H9 (cell line): Measurements from ENCODE around the gene GLYR1. TPM values are rescaled to one million over a fixed set of nuclear protein-coding genes. Genes with fewer than 3 reads are reported as not detected.

Source experiments
- DNase-seq: peaks from one replicate; pipeline ENCODE4 v3.0.0-alpha.2; 2017
- H2AFZ ChIP-seq: one replicate; pipeline ENCODE4 v1.6.1; 2013; ENCODE audit warnings: mild to moderate bottlenecking, low read length, control low read depth, moderate library complexity
- H2AK5ac ChIP-seq: 2 replicates; pipeline ENCODE4 v1.6.1; 2013; ENCODE audit warnings: low read length, control low read depth, mixed read lengths; ENCODE audit not compliant: insufficient read length
- H2BK120ac ChIP-seq: one replicate; pipeline ENCODE4 v1.6.1; 2013; ENCODE audit warnings: low read depth, mild to moderate bottlenecking, low read length, control low read depth, inconsistent platforms; ENCODE audit not compliant: poor library complexity, severe bottlenecking
- H2BK12ac ChIP-seq: 2 replicates; pipeline ENCODE4 v1.6.1; 2013; ENCODE audit warnings: low read length, control low read depth, mixed read lengths, low read depth; ENCODE audit not compliant: insufficient read length
- H2BK15ac ChIP-seq: 2 replicates; pipeline ENCODE4 v1.6.1; 2013; ENCODE audit warnings: low read depth, low read length, control low read depth
- H2BK20ac ChIP-seq: one replicate; pipeline ENCODE4 v1.6.1; 2013; ENCODE audit warnings: low read depth, mild to moderate bottlenecking, low read length, control low read depth, inconsistent platforms; ENCODE audit not compliant: poor library complexity, severe bottlenecking
- H2BK5ac ChIP-seq: 2 replicates; pipeline ENCODE4 v1.6.1; 2013; ENCODE audit warnings: low read length, control low read depth, mixed read lengths; ENCODE audit not compliant: insufficient read length
- H3K14ac ChIP-seq: 2 replicates; pipeline ENCODE4 v1.6.1; 2013; ENCODE audit warnings: low read length, control low read depth; ENCODE audit not compliant: insufficient read depth
- H3K18ac ChIP-seq: 2 replicates; pipeline ENCODE4 v1.6.1; 2013; ENCODE audit warnings: low read depth, mild to moderate bottlenecking, mixed read lengths, low read length, control low read depth; ENCODE audit not compliant: insufficient read length
- H3K23ac ChIP-seq: 2 replicates; pipeline ENCODE4 v1.6.1; 2013; ENCODE audit warnings: low read length, control low read depth, mixed read lengths, low read depth; ENCODE audit not compliant: insufficient read length
- H3K23me2 ChIP-seq: 2 replicates; pipeline ENCODE4 v1.6.1; 2013; ENCODE audit warnings: low read depth, mild to moderate bottlenecking, mixed read lengths, low read length, control low read depth; ENCODE audit not compliant: insufficient read length, poor library complexity, severe bottlenecking
- H3K27ac ChIP-seq: 2 replicates; pipeline ENCODE4 v1.5.1; 2013; ENCODE audit warnings: low read length, control low read depth, mixed read lengths, low read depth; ENCODE audit not compliant: insufficient read length
- H3K27me3 ChIP-seq: 2 replicates; pipeline ENCODE4 v1.6.1; 2013; ENCODE audit warnings: low read length, control low read depth, inconsistent platforms; ENCODE audit not compliant: insufficient read depth
- H3K4ac ChIP-seq: 2 replicates; pipeline ENCODE4 v1.6.1; 2013; ENCODE audit warnings: low read depth, mild to moderate bottlenecking, control low read depth, inconsistent platforms, low read length, moderate library complexity
- H3K4me1 ChIP-seq: 2 replicates; pipeline ENCODE4 v1.6.1; 2013; ENCODE audit warnings: low read length, control low read depth, inconsistent platforms; ENCODE audit not compliant: insufficient read depth
- H3K4me2 ChIP-seq: 2 replicates; pipeline ENCODE4 v1.6.1; 2013; ENCODE audit warnings: low read length, control low read depth, mixed read lengths; ENCODE audit not compliant: insufficient read length, insufficient read depth
- H3K56ac ChIP-seq: 2 replicates; pipeline ENCODE4 v1.6.1; 2013; ENCODE audit warnings: low read depth, mild to moderate bottlenecking, mixed read lengths, low read length, control low read depth; ENCODE audit not compliant: insufficient read length
- H3K79me1 ChIP-seq: 2 replicates; pipeline ENCODE4 v1.6.1; 2013; ENCODE audit warnings: low read depth, mild to moderate bottlenecking, moderate library complexity, low read length, control low read depth, inconsistent platforms; ENCODE audit not compliant: insufficient read depth, poor library complexity, severe bottlenecking
- H3K79me2 ChIP-seq: 2 replicates; pipeline ENCODE4 v1.6.1; 2013; ENCODE audit warnings: low read length, control low read depth, inconsistent platforms; ENCODE audit not compliant: insufficient read depth
- H3K9ac ChIP-seq: 2 replicates; pipeline ENCODE4 v1.6.1; 2013; ENCODE audit warnings: low read length, control low read depth, mixed read lengths; ENCODE audit not compliant: insufficient read length; ENCODE audit errors: extremely low read depth
- H3K9me3 ChIP-seq: one replicate; pipeline ENCODE4 v1.6.1; 2013; ENCODE audit warnings: low read depth, low read length, inconsistent platforms; ENCODE audit not compliant: control insufficient read depth
- H3T11ph ChIP-seq: one replicate; pipeline ENCODE4 v1.6.1; 2013; ENCODE audit warnings: mild to moderate bottlenecking, low read length, control low read depth, inconsistent platforms
- H4K20me1 ChIP-seq: one replicate; pipeline ENCODE4 v1.6.1; 2013; ENCODE audit not compliant: control insufficient read depth, insufficient read length, insufficient read depth
- H4K5ac ChIP-seq: 2 replicates; pipeline ENCODE4 v1.6.1; 2013; ENCODE audit warnings: low read depth, mild to moderate bottlenecking, mixed read lengths, low read length, control low read depth; ENCODE audit not compliant: insufficient read length
- H4K8ac ChIP-seq: replicated peaks from 2 replicates; pipeline ENCODE4 v1.6.1; 2013; ENCODE audit warnings: low read length, control low read depth, mixed read lengths, low read depth; ENCODE audit not compliant: insufficient read length
- H4K91ac ChIP-seq: 2 replicates; pipeline ENCODE4 v1.6.1; 2013; ENCODE audit warnings: low read depth, mild to moderate bottlenecking, moderate library complexity, mixed read lengths, low read length, control low read depth; ENCODE audit not compliant: insufficient read length
- H3K27ac Mint-ChIP-seq, 3 experiments: 2 replicates in 2 of 3; 3 replicates in 1 of 3; pipeline ENCODE4 v1.8.0; 2020 to 2021; ENCODE audit warnings: mixed read lengths in 3 of 3, mild to moderate bottlenecking in 1 of 3, moderate library complexity in 1 of 3
- H3K27me3 Mint-ChIP-seq: 2 replicates; pipeline ENCODE4 v1.8.0; 2021; ENCODE audit warnings: low read depth, mild to moderate bottlenecking, moderate library complexity, mixed read lengths
- H3K36me3 Mint-ChIP-seq, 3 experiments: 2 replicates in 2 of 3; 3 replicates in 1 of 3; pipeline ENCODE4 v1.8.0; 2020 to 2021; ENCODE audit warnings: low read depth in 3 of 3, mixed read lengths in 3 of 3; ENCODE audit not compliant: insufficient read depth in 1 of 3
- H3K4me1 Mint-ChIP-seq, 2 experiments: 2 replicates each; pipeline ENCODE4 v1.8.0; 2020; ENCODE audit warnings: mixed read lengths in 2 of 2
- H3K4me3 Mint-ChIP-seq, 2 experiments: 2 replicates in 1 of 2; 3 replicates in 1 of 2; pipeline ENCODE4 v1.8.0; 2020 to 2021; ENCODE audit warnings: mild to moderate bottlenecking in 2 of 2, mixed read lengths in 2 of 2, moderate library complexity in 1 of 2
- H3K9me3 Mint-ChIP-seq, 2 experiments: 2 replicates in 1 of 2; 3 replicates in 1 of 2; pipeline ENCODE4 v1.8.0; 2020; ENCODE audit warnings: mild to moderate bottlenecking in 2 of 2, mixed read lengths in 2 of 2, moderate library complexity in 1 of 2
- WGBS: extraction: QIAGEN DNeasy Blood & Tissue Kit; methylation state at CpG from one replicate; pipeline ENCODE4 v1.1.7; 2013; ENCODE audit warnings: missing lambda C conversion rate, low lambda C conversion rate, mixed read lengths; ENCODE audit not compliant: insufficient read length; ENCODE audit errors: extremely low coverage; 5-methylcytosine and 5-hydroxymethylcytosine counted together
- total RNA-seq: library from RNA; stranded (reverse); gene quantifications from 2 replicates; pipeline ENCODE4 v1.2.1, GENCODE V29; 2021
- TF ChIP-seq, protein P1 (sequence below): fragments of 200-600 bp; sonication (generic); conservative IDR thresholded peaks from 3 replicates; pipeline ENCODE4 v1.8.0; 2021; ENCODE audit warnings: antibody characterized with exemption, mild to moderate bottlenecking

GLYR1 gene
- total RNA-seq, 1 experiment from 2014 or later: 114 TPM

DNA sequence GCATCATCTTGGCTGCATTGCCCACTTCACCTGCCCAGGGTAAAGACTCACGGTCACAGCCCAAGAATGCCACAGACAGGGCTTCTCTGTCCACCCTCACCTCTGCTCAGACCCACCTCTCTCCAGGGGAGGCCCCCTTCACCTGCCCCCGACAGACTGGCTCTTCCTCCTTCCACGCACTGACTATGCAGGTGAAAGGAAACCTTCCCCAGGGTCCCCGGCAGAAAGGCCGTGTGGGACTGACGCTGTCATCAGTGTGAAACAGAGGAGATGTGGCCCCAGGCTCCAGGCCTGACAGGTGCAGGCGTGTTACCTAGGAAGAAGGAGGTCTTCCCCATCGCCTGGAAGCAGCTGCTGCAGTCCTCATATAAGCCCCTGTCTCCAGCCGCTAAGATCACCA is 35.3 kb downstream of the GLYR1 start:
- Histone ChIP-seq H3K9ac (no peak overlapping the region), H2BK20ac (no peak overlapping the region), H3K56ac (no peak overlapping the region), H3K23ac (no peak overlapping the region), H2BK5ac (no peak overlapping the region), H4K5ac (no peak overlapping the region), H3K27me3 (no peaks in the 10 kb centered on the region), H3K79me1 (no peaks in the 10 kb centered on the region), H3K4ac (no peak overlapping the region), H2BK15ac (no peak overlapping the region), H3K23me2 (no peaks in the 10 kb centered on the region), H3K4me1 (no peaks in the 10 kb centered on the region), H2AK5ac (no peak overlapping the region), H3K27ac (no peak overlapping the region), H3K4me2 (no peak overlapping the region), H2BK120ac (no peak overlapping the region), H3K79me2 (no peaks in the 10 kb centered on the region), H2BK12ac (no peak overlapping the region), H3T11ph (no peak overlapping the region), H2AFZ (no peak overlapping the region), H3K9me3 (no peaks in the 10 kb centered on the region), H3K14ac (no peak overlapping the region), H3K18ac (no peak overlapping the region), H4K91ac (no peak overlapping the region), H4K8ac (no peak overlapping the region), H4K20me1 (no peaks in the 10 kb centered on the region)
- H3K4me1 Mint-ChIP-seq: no peaks in the 10 kb centered on the region
- H3K36me3 Mint-ChIP-seq: peaks cover 35 to 85% (median 68%) of the 10 kb centered on the region in 3 experiments; a peak in 6 of 7 replicates
- WGBS: no CpG with 5 or more reads among the region's 9 CpGs
- TF ChIP-seq, protein P1, sequence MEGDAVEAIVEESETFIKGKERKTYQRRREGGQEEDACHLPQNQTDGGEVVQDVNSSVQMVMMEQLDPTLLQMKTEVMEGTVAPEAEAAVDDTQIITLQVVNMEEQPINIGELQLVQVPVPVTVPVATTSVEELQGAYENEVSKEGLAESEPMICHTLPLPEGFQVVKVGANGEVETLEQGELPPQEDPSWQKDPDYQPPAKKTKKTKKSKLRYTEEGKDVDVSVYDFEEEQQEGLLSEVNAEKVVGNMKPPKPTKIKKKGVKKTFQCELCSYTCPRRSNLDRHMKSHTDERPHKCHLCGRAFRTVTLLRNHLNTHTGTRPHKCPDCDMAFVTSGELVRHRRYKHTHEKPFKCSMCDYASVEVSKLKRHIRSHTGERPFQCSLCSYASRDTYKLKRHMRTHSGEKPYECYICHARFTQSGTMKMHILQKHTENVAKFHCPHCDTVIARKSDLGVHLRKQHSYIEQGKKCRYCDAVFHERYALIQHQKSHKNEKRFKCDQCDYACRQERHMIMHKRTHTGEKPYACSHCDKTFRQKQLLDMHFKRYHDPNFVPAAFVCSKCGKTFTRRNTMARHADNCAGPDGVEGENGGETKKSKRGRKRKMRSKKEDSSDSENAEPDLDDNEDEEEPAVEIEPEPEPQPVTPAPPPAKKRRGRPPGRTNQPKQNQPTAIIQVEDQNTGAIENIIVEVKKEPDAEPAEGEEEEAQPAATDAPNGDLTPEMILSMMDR: no peak
- no peaks in the 10 kb centered on the region for H3K27me3 Mint-ChIP-seq
- no peak for DNase-seq
- peak overlapping the region in 2 of 3 experiments; percentile 77 to 88; a peak in 4 of 7 replicates for H3K27ac Mint-ChIP-seq
- no peaks in the 10 kb centered on the region for H3K9me3 Mint-ChIP-seq
- no peak overlapping the region for H3K4me3 Mint-ChIP-seq
